Pancreas (tissue), 10 donors: ENCODE results near the gene BMP4. TPM values are rescaled to one million over a fixed set of nuclear protein-coding genes. Genes with fewer than 3 reads are reported as not detected.

Experiments
- ATAC-seq, 4 donors: fragments of 200-7000 bp; cut with Tn5 transposase; one replicate each; pipeline versions ENCODE4 v1.8.0 to v1.9.1; 2020; ENCODE audit warnings: mild to moderate bottlenecking in 4 of 4, moderate library complexity in 4 of 4
- DNase-seq, 6 donors: peaks; one replicate each; pipeline ENCODE4 v3.0.0-alpha.2; 2020
- FAIRE-seq: peaks from 2 replicates; lab custom pipeline; 2012; peaks lifted over from hg19 to GRCh38; lab: Jason Lieb, UNC
- H3K27ac ChIP-seq, 4 donors: fragments of 200-600 bp; sonication (generic); 1 replicate in 3 of 4; 2 replicates in 1 of 4; pipeline versions ENCODE4 v1.5.0 to v1.8.0; 2020
- H3K27me3 ChIP-seq, 4 donors: fragments of 200-600 bp; one replicate each; pipeline ENCODE4 v1.8.0; 2021
- H3K36me3 ChIP-seq, 3 donors: fragments of 200-600 bp; sonication (generic) in 1 of 3; one replicate each; pipeline versions ENCODE4 v1.5.0 to v1.8.0; 2020 to 2021
- H3K4me1 ChIP-seq, 3 donors: fragments of 200-600 bp; one replicate each; pipeline ENCODE4 v1.8.0; 2021
- H3K4me3 ChIP-seq, 4 donors: fragments of 200-600 bp; sonication (generic) in 2 of 4; one replicate each; pipeline versions ENCODE4 v1.5.0 to v1.8.0; 2020 to 2021
- H3K9me3 ChIP-seq, 4 donors: fragments of 200-600 bp; one replicate each; pipeline ENCODE4 v1.8.0; 2021
- WGBS, 2 donors: extraction: QIAGEN DNeasy Blood & Tissue Kit; methylation state at CpG; one replicate each; pipeline ENCODE4 v1.1.7; 2013; 5-methylcytosine and 5-hydroxymethylcytosine counted together
- intact Hi-C, 3 donors: fragments of 100-400 bp; cut with DNase I; formaldehyde crosslinking; loops; one replicate each; pipeline versions ENCODE4 v1.11.1 to v1.14.2; 2022
- polyA plus RNA-seq, 2 donors: library from polyadenylated mRNA; stranded (reverse); fragments of 200-250 nt; gene quantifications; one replicate each; pipeline ENCODE4 v1.2.3, GENCODE V29; 2013
- total RNA-seq, 6 donors: library from RNA; stranded (reverse); fragmentation: NEBNext Ultra II Directional in 4 of 6; extraction: Animal tissue kit (Norgen Biotek cat#: 25700) in 4 of 6; gene quantifications; one replicate each; pipeline versions ENCODE4 v1.2.1 to v1.2.4, GENCODE V29; 2021 to 2023
- TF ChIP-seq, protein P1 (sequence below), 4 donors: fragments of 200-600 bp; sonication (generic) in 3 of 4; IDR thresholded peaks; one replicate each; pipeline versions ENCODE4 v1.5.0 to v1.8.0; 2021; ENCODE audit warnings: antibody characterized with exemption in 4 of 4
- donor health status: healthy with polysubstance abuse.
- donor health status: DM: no; HTN: no; CAD: no; lungs with moderate emphysema.
- donor health status: DM: no; HTN: no; CAD: no.
- donor health status: control.
- donor health status: control.
- donor health status: Bipolar disorder and iron deficiency.
- donor health status: DM: yes; HTN: yes; CAD: no.
- donor health status: DM: no; HTN: no; CAD: no.
- donor health status: DM: no; HTN: no; CAD: no.
- donor health status: DM: yes; HTN: yes; CAD: no.

Gene BMP4
- total and polyA plus RNA-seq, 8 donors, result 0.59 to 4.6 (median 1.9) TPM

- Histone ChIP-seq H3K27me3 (no peaks in the 10 kb centered on the region), H3K27ac (no peak overlapping the region), H3K9me3 (no peaks in the 10 kb centered on the region), H3K36me3 (no peaks in the 10 kb centered on the region), H3K4me3 (peak overlapping the region in 2 of 4 donors; percentile 34 to 46), H3K4me1 (peaks cover 0 to 3% (median 0%) of the 10 kb centered on the region in 3 donors)
- 36 to 39% methylated on average over 12 of the region's 12 CpGs for WGBS, 2 donors
- ATAC-seq (no peak), FAIRE-seq (no peak), DNase-seq (no peak)
- TF ChIP-seq, protein P1, sequence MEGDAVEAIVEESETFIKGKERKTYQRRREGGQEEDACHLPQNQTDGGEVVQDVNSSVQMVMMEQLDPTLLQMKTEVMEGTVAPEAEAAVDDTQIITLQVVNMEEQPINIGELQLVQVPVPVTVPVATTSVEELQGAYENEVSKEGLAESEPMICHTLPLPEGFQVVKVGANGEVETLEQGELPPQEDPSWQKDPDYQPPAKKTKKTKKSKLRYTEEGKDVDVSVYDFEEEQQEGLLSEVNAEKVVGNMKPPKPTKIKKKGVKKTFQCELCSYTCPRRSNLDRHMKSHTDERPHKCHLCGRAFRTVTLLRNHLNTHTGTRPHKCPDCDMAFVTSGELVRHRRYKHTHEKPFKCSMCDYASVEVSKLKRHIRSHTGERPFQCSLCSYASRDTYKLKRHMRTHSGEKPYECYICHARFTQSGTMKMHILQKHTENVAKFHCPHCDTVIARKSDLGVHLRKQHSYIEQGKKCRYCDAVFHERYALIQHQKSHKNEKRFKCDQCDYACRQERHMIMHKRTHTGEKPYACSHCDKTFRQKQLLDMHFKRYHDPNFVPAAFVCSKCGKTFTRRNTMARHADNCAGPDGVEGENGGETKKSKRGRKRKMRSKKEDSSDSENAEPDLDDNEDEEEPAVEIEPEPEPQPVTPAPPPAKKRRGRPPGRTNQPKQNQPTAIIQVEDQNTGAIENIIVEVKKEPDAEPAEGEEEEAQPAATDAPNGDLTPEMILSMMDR (IDR thresholded peaks at IDR 0.05), result no peak
- intact Hi-C loops, result no loop called here
These were observed 9.6 kb downstream of the BMP4 start for GRCh38 chr14:53947094-53947445.

- WGBS, 2 donors, result 12 to 13% methylated on average over 49 to 63 of the region's 63 CpGs
- FAIRE-seq, result no peak
These were observed 10.1 kb downstream of the BMP4 start for GRCh38 chr14:53946404-53947093.

GRCh38 chr14:53946071-53946403, 10.6 kb downstream of the BMP4 start:
- 63 to 69% methylated on average over 14 of the region's 14 CpGs for WGBS, 2 donors
- no peak for ATAC-seq

More at GRCh38 chr14:53946404-53947093, 10.1 kb downstream of the BMP4 start:
- Histone ChIP-seq H3K4me1 (no peaks in the 10 kb centered on the region), H3K27me3 (no peaks in the 10 kb centered on the region), H3K36me3 (no peaks in the 10 kb centered on the region), H3K4me3 (peak overlapping the region in 3 of 4 donors; percentile 23 to 46 (median 34)), H3K9me3 (no peaks in the 10 kb centered on the region), H3K27ac (no peak overlapping the region)
- DNase-seq, result peak in 4 of 6 donors; percentile 22 to 65 (median 51)
- TF ChIP-seq, protein P1 (IDR thresholded peaks at IDR 0.05), result no peak
- intact Hi-C loops, result no loop called here
- ATAC-seq, result peak in 3 of 4 donors; percentile 49 to 70 (median 61)

DNA sequence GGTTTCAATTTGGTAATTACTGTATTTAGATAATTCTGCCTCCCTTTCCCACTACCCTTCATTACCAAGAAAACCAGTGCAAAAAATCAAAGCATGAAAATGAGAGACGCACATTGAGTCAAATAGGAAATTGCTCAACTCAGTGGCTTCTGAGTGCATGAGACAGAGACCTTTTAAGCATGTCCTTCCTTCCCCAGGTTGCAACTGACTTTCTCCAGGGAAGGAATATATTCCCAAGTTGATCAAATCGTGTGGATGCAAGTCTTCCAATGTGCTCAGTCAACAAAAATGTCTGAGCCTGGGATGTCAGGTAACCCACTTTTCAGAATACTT, 12.9 kb downstream of the BMP4 start:
- no peak for ATAC-seq
- H3K27me3 ChIP-seq, result peaks cover 0 to 3% (median 0%) of the 10 kb centered on the region in 4 donors
- H3K27ac ChIP-seq, result peak overlapping the region in 2 of 4 donors; percentile 33 to 47
- FAIRE-seq, result no peak
- TF ChIP-seq, protein P1 (IDR thresholded peaks at IDR 0.05), result no peak
- no peak overlapping the region for H3K4me3 ChIP-seq
- no peak for DNase-seq
- WGBS, 2 donors, result 59 to 74% methylated on average over 2 of the region's 2 CpGs
- H3K36me3 ChIP-seq, result no peaks in the 10 kb centered on the region
- intact Hi-C loops, result no loop called here
- H3K4me1 ChIP-seq, result no peaks in the 10 kb centered on the region
- H3K9me3 ChIP-seq, result no peaks in the 10 kb centered on the region

More at GRCh38 chr14:53946071-53946403, 10.6 kb downstream of the BMP4 start:
- H3K4me1 ChIP-seq, result no peaks in the 10 kb centered on the region
- FAIRE-seq, result no peak
- no peak overlapping the region for H3K27ac ChIP-seq
- intact Hi-C loops, result no loop called here
- no peaks in the 10 kb centered on the region for H3K36me3 ChIP-seq
- peaks cover 0 to 3% (median 0%) of the 10 kb centered on the region in 4 donors for H3K27me3 ChIP-seq
- peak overlapping the region in 2 of 4 donors; percentile 34 to 46 for H3K4me3 ChIP-seq
- DNase-seq, result peak in 1 of 6 donors; percentile 53
- TF ChIP-seq, protein P1 (IDR thresholded peaks at IDR 0.05), result no peak
- no peaks in the 10 kb centered on the region for H3K9me3 ChIP-seq
